HCT116 (cell line): ENCODE measurements around the gene PON3. TPM values are rescaled to one million over a fixed set of nuclear protein-coding genes. Genes with fewer than 3 reads are reported as not detected.
A peak's percentile ranks its signal among the peaks of the same experiment; 100 is the strongest.

Source experiments
- ATAC-seq: fragments of 200-7000 bp; cut with Tn5 transposase; 2 replicates; pipeline ENCODE4 v1.9.1; 2020; ENCODE audit warnings: mild to moderate bottlenecking, moderate library complexity
- BruUV-seq: library from RNA; stranded (reverse); fragments of 400-500 nt; replicated peaks from 2 replicates; lab custom pipeline; 2021; lab: Mats Ljungman, UMichigan
- CTCF ChIA-PET: fragments of 300-600 bp; sonication (Branson Sonifier 250); formaldehyde crosslinking; loops from one replicate; lab custom pipeline; 2021; ENCODE audit warnings: antibody characterized with exemption; lab: Charles Lee
- POLR2A ChIA-PET: fragments of 300-600, 350-600 bp; sonication (Branson Sonifier 250); formaldehyde crosslinking; loops from one replicate; lab custom pipeline; 2021; ENCODE audit warnings: antibody characterized with exemption; lab: Charles Lee
- RAD21 ChIA-PET, 2 experiments: fragments of 300-600 bp; sonication (Branson Sonifier 250); formaldehyde crosslinking; loops; one replicate each; lab custom pipeline; 2023; ENCODE audit warnings: low total read pairs in 2 of 2; ENCODE audit not compliant: uncharacterized antibody in 2 of 2, unreplicated experiment in 2 of 2, low non-redundant PET in 1 of 2; lab: Charles Lee
- DNase-seq: peaks from one replicate; pipeline ENCODE4 v3.0.0-alpha.2; 2010; ENCODE audit warnings: low read depth, low spot score
- H2AFZ ChIP-seq: fragments of 200-600 bp; shearing (Covaris generic), sonication (generic); 2 replicates; pipeline ENCODE4 v1.6.1; 2017; ENCODE audit warnings: low read depth, mixed run types, mixed read lengths, antibody characterized with exemption, low read length; ENCODE audit not compliant: poor library complexity, severe bottlenecking
- H3K27ac ChIP-seq: 2 replicates; pipeline ENCODE4 v1.5.1; 2012; ENCODE audit warnings: low read depth, low read length
- H3K27me3 ChIP-seq: fragments of 200-600 bp; sonication (generic); 2 replicates; pipeline ENCODE4 v1.6.1; 2016; ENCODE audit warnings: mixed run types, low read length, mixed read lengths; ENCODE audit not compliant: insufficient read depth
- H3K36me3 ChIP-seq, 2 experiments: fragments of 200-500 bp in 1 of 2; fragments of 200-600 bp in 1 of 2; sonication (Bioruptor generic) in 1 of 2; sonication (generic) in 1 of 2; 2 replicates each; pipeline versions ENCODE4 v1.5.1 to v1.6.1; 2014 to 2016; ENCODE audit warnings: low read length in 2 of 2, inconsistent platforms in 1 of 2, mixed read lengths in 1 of 2, mixed run types in 1 of 2; ENCODE audit not compliant: insufficient read depth in 2 of 2, control insufficient read depth in 1 of 2
- H3K4me1 ChIP-seq, 2 experiments: fragments of 200-600 bp in 1 of 2; sonication (generic) in 1 of 2; 2 replicates each; pipeline versions ENCODE4 v1.5.1 to v1.6.1; 2012 to 2017; ENCODE audit warnings: low read length in 2 of 2, inconsistent platforms in 1 of 2, mild to moderate bottlenecking in 1 of 2, mixed read lengths in 1 of 2, mixed run types in 1 of 2, moderate library complexity in 1 of 2; ENCODE audit not compliant: insufficient read depth in 2 of 2, control insufficient read depth in 1 of 2
- H3K4me2 ChIP-seq: fragments of 200-600 bp; sonication (generic); 2 replicates; pipeline ENCODE4 v1.6.1; 2017; ENCODE audit warnings: mixed run types, low read length, mixed read lengths
- H3K4me3 ChIP-seq, 2 experiments: fragments of 200-600 bp in 1 of 2; sonication (generic) in 1 of 2; replicated peaks in 1 of 2; 2 replicates each; pipeline ENCODE4 v1.5.1; 2011 to 2016; ENCODE audit warnings: low read length in 2 of 2, control low read depth in 1 of 2, low read depth in 1 of 2, mild to moderate bottlenecking in 1 of 2, mixed read lengths in 1 of 2, mixed run types in 1 of 2
- H3K79me2 ChIP-seq: fragments of 200-600 bp; sonication (generic); 2 replicates; pipeline ENCODE4 v1.6.1; 2017; ENCODE audit warnings: mild to moderate bottlenecking, mixed run types, low read length, moderate library complexity, mixed read lengths; ENCODE audit not compliant: insufficient read depth
- H3K9ac ChIP-seq: fragments of 200-600 bp; sonication (generic); 2 replicates; pipeline ENCODE4 v1.6.1; 2016; ENCODE audit warnings: low read length, mixed read lengths
- H3K9me2 ChIP-seq: fragments of 200-600 bp; sonication (generic), shearing (Covaris generic); 2 replicates; pipeline ENCODE4 v1.6.1; 2017; ENCODE audit warnings: mixed run types, mild to moderate bottlenecking, moderate library complexity; ENCODE audit not compliant: insufficient read depth
- H3K9me3 ChIP-seq, 2 experiments: fragments of 200-500 bp in 1 of 2; fragments of 200-600 bp in 1 of 2; sonication (Bioruptor generic) in 1 of 2; sonication (generic) in 1 of 2; 2 replicates each; pipeline ENCODE4 v1.6.1; 2014 to 2017; ENCODE audit warnings: low read length in 2 of 2, mixed read lengths in 2 of 2, inconsistent platforms in 1 of 2, low read depth in 1 of 2, mild to moderate bottlenecking in 1 of 2, mixed run types in 1 of 2, moderate library complexity in 1 of 2; ENCODE audit not compliant: control insufficient read depth in 1 of 2, insufficient read depth in 1 of 2
- H4K20me1 ChIP-seq: fragments of 200-600 bp; sonication (generic), shearing (Covaris generic); 2 replicates; pipeline ENCODE4 v1.6.1; 2017; ENCODE audit warnings: mixed run types, mild to moderate bottlenecking, moderate library complexity; ENCODE audit not compliant: insufficient read depth
- CBX3 ChIP-seq: IDR thresholded peaks from 2 replicates; pipeline ENCODE4 v1.6.1; 2012; ENCODE audit warnings: low read depth
- CEBPB ChIP-seq: IDR thresholded peaks from 2 replicates; pipeline ENCODE4 v1.6.1; 2012; ENCODE audit warnings: low read depth
- EGR1 ChIP-seq: IDR thresholded peaks from 2 replicates; pipeline ENCODE4 v1.6.1; 2012; ENCODE audit warnings: low read depth
- ELF1 ChIP-seq: IDR thresholded peaks from 2 replicates; pipeline ENCODE4 v1.6.1; 2012; ENCODE audit warnings: low read depth, borderline replicate concordance
- EZH2 ChIP-seq: fragments of 200-600 bp; sonication (generic); IDR thresholded peaks from 2 replicates; pipeline ENCODE4 v1.6.1; 2017; ENCODE audit warnings: antibody characterized with exemption, mixed run types
- EZH2phosphoT487 ChIP-seq: fragments of 200-600 bp; IDR thresholded peaks from 2 replicates; pipeline ENCODE4 v1.6.1; 2018; ENCODE audit warnings: antibody characterized with exemption, borderline replicate concordance
- FOSL1 ChIP-seq: IDR thresholded peaks from 2 replicates; pipeline ENCODE4 v1.6.1; 2012; ENCODE audit warnings: low read depth
- JUND ChIP-seq: IDR thresholded peaks from 2 replicates; pipeline ENCODE4 v1.6.1; 2012
- POLR2A ChIP-seq: IDR thresholded peaks from 2 replicates; pipeline ENCODE4 v1.7.0; 2011; ENCODE audit warnings: borderline replicate concordance; ENCODE audit not compliant: insufficient read depth, insufficient read length; ENCODE audit errors: extremely low read depth
- POLR2AphosphoS5 ChIP-seq: IDR thresholded peaks from 2 replicates; pipeline ENCODE4 v1.6.1; 2011; ENCODE audit warnings: mild to moderate bottlenecking, low read depth, low read length, moderate library complexity
- SP1 ChIP-seq: IDR thresholded peaks from 2 replicates; pipeline ENCODE4 v1.6.1; 2012; ENCODE audit warnings: low read depth
- SRF ChIP-seq: IDR thresholded peaks from 2 replicates; pipeline ENCODE4 v1.6.1; 2012; ENCODE audit warnings: low read depth
- TCF7L2 ChIP-seq: IDR thresholded peaks from 2 replicates; pipeline ENCODE4 v1.7.0; 2011; ENCODE audit warnings: borderline replicate concordance, inconsistent platforms; ENCODE audit not compliant: insufficient read depth, insufficient read length; ENCODE audit errors: extremely low read depth
- ZFX ChIP-seq: fragments of 450-650 bp; IDR thresholded peaks from 2 replicates; pipeline ENCODE4 v1.6.1; 2017
- intact Hi-C: fragments of 100-400 bp; cut with micrococcal nuclease; formaldehyde crosslinking; loops from 2 replicates; pipeline ENCODE4 v1.10.0; 2022
- total RNA-seq: library from RNA; stranded (reverse); gene quantifications from one replicate; pipeline ENCODE4 v1.2.1, GENCODE V29; 2021; ENCODE audit not compliant: unreplicated experiment
- TF ChIP-seq, protein P1 (sequence below): IDR thresholded peaks from 2 replicates; pipeline ENCODE4 v1.6.1; 2011; ENCODE audit warnings: mild to moderate bottlenecking, low read length, moderate library complexity; ENCODE audit not compliant: insufficient replicate concordance; ENCODE audit errors: extremely low read depth
- TF ChIP-seq, protein P2 (sequence below): IDR thresholded peaks from 2 replicates; pipeline ENCODE4 v1.6.1; 2012; ENCODE audit warnings: low read depth
- TF ChIP-seq, protein P3 (sequence below), 3 experiments: fragments of 200-600 bp in 1 of 3; sonication (generic) in 1 of 3; IDR thresholded peaks in 2 of 3; conservative IDR thresholded peaks in 1 of 3; 2 replicates each; pipeline ENCODE4 v1.5.1; 2012 to 2017; ENCODE audit warnings: low read depth in 2 of 3, low read length in 2 of 3, antibody characterized with exemption in 1 of 3, borderline replicate concordance in 1 of 3, control low read depth in 1 of 3, mild to moderate bottlenecking in 1 of 3, mixed read lengths in 1 of 3, mixed run types in 1 of 3, moderate library complexity in 1 of 3; ENCODE audit not compliant: insufficient read depth in 1 of 3
- TF ChIP-seq, protein P4 (sequence below): IDR thresholded peaks from 2 replicates; pipeline ENCODE4 v1.6.1; 2012
- TF ChIP-seq, protein P5 (sequence below): IDR thresholded peaks from 2 replicates; pipeline ENCODE4 v1.6.1; 2012

PON3 gene
- total RNA-seq, 1 experiment from 2014 or later = 2.6 TPM

DNA sequence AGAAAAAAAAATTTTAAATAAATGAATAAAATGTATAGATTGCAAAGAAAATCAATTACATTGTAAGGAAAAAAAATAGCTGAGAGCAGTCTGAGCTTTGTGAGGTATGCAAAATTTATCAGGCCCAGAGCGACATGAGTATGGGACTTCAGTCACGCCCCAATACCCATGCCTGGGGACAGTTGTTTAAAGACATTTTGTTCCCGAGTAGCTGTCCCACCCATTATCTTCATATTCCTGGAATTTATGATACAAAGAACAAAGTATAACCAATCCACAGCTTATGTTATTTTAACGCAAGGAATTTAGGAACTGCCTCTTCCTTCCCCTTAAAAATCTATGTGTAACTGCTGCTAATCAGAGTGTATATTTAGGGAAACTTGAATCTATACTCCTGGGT lies 40.2 kb upstream of the PON3 start:
- POLR2A ChIA-PET = no interaction called here
- CTCF ChIA-PET = no interaction called here
- TF ChIP-seq, protein P1, sequence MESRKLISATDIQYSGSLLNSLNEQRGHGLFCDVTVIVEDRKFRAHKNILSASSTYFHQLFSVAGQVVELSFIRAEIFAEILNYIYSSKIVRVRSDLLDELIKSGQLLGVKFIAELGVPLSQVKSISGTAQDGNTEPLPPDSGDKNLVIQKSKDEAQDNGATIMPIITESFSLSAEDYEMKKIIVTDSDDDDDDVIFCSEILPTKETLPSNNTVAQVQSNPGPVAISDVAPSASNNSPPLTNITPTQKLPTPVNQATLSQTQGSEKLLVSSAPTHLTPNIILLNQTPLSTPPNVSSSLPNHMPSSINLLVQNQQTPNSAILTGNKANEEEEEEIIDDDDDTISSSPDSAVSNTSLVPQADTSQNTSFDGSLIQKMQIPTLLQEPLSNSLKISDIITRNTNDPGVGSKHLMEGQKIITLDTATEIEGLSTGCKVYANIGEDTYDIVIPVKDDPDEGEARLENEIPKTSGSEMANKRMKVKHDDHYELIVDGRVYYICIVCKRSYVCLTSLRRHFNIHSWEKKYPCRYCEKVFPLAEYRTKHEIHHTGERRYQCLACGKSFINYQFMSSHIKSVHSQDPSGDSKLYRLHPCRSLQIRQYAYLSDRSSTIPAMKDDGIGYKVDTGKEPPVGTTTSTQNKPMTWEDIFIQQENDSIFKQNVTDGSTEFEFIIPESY = no peak
- TF ChIP-seq, protein P2, sequence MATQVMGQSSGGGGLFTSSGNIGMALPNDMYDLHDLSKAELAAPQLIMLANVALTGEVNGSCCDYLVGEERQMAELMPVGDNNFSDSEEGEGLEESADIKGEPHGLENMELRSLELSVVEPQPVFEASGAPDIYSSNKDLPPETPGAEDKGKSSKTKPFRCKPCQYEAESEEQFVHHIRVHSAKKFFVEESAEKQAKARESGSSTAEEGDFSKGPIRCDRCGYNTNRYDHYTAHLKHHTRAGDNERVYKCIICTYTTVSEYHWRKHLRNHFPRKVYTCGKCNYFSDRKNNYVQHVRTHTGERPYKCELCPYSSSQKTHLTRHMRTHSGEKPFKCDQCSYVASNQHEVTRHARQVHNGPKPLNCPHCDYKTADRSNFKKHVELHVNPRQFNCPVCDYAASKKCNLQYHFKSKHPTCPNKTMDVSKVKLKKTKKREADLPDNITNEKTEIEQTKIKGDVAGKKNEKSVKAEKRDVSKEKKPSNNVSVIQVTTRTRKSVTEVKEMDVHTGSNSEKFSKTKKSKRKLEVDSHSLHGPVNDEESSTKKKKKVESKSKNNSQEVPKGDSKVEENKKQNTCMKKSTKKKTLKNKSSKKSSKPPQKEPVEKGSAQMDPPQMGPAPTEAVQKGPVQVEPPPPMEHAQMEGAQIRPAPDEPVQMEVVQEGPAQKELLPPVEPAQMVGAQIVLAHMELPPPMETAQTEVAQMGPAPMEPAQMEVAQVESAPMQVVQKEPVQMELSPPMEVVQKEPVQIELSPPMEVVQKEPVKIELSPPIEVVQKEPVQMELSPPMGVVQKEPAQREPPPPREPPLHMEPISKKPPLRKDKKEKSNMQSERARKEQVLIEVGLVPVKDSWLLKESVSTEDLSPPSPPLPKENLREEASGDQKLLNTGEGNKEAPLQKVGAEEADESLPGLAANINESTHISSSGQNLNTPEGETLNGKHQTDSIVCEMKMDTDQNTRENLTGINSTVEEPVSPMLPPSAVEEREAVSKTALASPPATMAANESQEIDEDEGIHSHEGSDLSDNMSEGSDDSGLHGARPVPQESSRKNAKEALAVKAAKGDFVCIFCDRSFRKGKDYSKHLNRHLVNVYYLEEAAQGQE = no peak
- TF ChIP-seq JUND = no peak
- TF ChIP-seq, protein P3, sequence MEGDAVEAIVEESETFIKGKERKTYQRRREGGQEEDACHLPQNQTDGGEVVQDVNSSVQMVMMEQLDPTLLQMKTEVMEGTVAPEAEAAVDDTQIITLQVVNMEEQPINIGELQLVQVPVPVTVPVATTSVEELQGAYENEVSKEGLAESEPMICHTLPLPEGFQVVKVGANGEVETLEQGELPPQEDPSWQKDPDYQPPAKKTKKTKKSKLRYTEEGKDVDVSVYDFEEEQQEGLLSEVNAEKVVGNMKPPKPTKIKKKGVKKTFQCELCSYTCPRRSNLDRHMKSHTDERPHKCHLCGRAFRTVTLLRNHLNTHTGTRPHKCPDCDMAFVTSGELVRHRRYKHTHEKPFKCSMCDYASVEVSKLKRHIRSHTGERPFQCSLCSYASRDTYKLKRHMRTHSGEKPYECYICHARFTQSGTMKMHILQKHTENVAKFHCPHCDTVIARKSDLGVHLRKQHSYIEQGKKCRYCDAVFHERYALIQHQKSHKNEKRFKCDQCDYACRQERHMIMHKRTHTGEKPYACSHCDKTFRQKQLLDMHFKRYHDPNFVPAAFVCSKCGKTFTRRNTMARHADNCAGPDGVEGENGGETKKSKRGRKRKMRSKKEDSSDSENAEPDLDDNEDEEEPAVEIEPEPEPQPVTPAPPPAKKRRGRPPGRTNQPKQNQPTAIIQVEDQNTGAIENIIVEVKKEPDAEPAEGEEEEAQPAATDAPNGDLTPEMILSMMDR (IDR thresholded peaks at IDR 0.05 in 2 of 3, conservative IDR thresholded peaks at IDR 0.05 in 1 of 3; ENCODE audit: borderline replicate concordance in 1 of 3, insufficient read depth in 1 of 3, low read depth in 2 of 3, low read length in 2 of 3) = no peak
- TF ChIP-seq, protein P4, sequence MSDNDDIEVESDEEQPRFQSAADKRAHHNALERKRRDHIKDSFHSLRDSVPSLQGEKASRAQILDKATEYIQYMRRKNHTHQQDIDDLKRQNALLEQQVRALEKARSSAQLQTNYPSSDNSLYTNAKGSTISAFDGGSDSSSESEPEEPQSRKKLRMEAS = no peak
- TF ChIP-seq, protein P5, sequence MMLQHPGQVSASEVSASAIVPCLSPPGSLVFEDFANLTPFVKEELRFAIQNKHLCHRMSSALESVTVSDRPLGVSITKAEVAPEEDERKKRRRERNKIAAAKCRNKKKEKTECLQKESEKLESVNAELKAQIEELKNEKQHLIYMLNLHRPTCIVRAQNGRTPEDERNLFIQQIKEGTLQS = no peak
- TF ChIP-seq EZH2 = no peak
- no peak for TF ChIP-seq SP1
- TF ChIP-seq SRF = no peak
- no peak for TF ChIP-seq FOSL1
- no peak for TF ChIP-seq CBX3
- no peak for TF ChIP-seq POLR2A
- no peak for TF ChIP-seq EGR1
- TF ChIP-seq ZFX = no peak
- TF ChIP-seq CEBPB = no peak
- no peak for TF ChIP-seq POLR2AphosphoS5
- TF ChIP-seq TCF7L2 = no peak
- TF ChIP-seq ELF1 = no peak
- TF ChIP-seq EZH2phosphoT487 = no peak
- no peaks in the 10 kb centered on the region for H4K20me1 ChIP-seq
- H3K36me3 ChIP-seq = no peaks in the 10 kb centered on the region
- no peak overlapping the region for H3K9ac ChIP-seq
- intact Hi-C loops = no loop called here
- H3K27ac ChIP-seq = no peak overlapping the region
- DNase-seq (no peak), ATAC-seq (no peak)
- H2AFZ ChIP-seq = peak overlapping the region; percentile 47
- H3K4me3 ChIP-seq = no peak overlapping the region
- H3K4me1 ChIP-seq = peaks cover 6 to 14% of the 10 kb centered on the region in 2 experiments; a peak in 3 of 4 replicates
- no TSS peak for BruUV-seq
- H3K9me2 ChIP-seq = no peaks in the 10 kb centered on the region
- no peaks in the 10 kb centered on the region for H3K9me3 ChIP-seq
- H3K27me3 ChIP-seq = no peaks in the 10 kb centered on the region
- no peak overlapping the region for H3K4me2 ChIP-seq
- RAD21 ChIA-PET = no interaction called here
- peaks cover 12% of the 10 kb centered on the region for H3K79me2 ChIP-seq
